ENCODE data around the gene DLGAP3. TPM values are rescaled to one million over a fixed set of nuclear protein-coding genes. Genes with fewer than 3 reads are reported as not detected.
"Not testable (repeated sequence)": the region's sequence is repeated elsewhere in the genome, so short reads cannot be mapped to it uniquely, and the experiment has no call there.

The DLGAP3 gene
- total RNA-seq, 2 donors from 2014 or later, result 0.55 to 0.75 TPM

DNA sequence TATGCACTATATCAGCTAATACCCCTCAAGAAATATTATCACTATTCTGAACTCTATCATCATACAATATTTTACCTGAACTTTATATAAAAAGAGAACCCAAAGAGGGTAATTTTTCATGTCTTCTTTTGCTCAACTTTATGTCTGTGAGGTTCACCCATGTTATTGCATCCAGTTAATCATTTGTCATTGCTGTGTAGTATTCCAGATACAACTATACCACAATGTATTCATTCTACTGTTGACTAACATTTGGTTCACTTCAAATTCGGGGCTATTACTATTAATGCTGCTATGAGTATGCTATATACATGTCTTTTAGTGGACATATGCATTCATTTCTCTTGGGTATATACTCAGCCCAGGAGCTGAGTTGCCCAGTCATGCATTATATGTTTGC, 21.0 kb upstream of the DLGAP3 start:
- DNase-seq, result no peak
- peaks cover 7% of the 10 kb centered on the region for H3K36me3 Mint-ChIP-seq (ENCODE audit: low read depth)
- H3K27ac Mint-ChIP-seq, result no peak overlapping the region
- H3K27me3 Mint-ChIP-seq, result peaks cover 10% of the 10 kb centered on the region
- no peak overlapping the region for H3K4me3 Mint-ChIP-seq
- no peaks in the 10 kb centered on the region for H3K9me3 ChIP-seq (ENCODE audit: control insufficient read depth, low read length, poor library complexity, severe bottlenecking)
- ATAC-seq, result no peak
- no peaks in the 10 kb centered on the region for H3K4me1 Mint-ChIP-seq

GRCh38 chr1:34948739-34949138, 19.3 kb upstream of the DLGAP3 start:
- H3K9me3 ChIP-seq (ENCODE audit: control insufficient read depth, low read length, poor library complexity, severe bottlenecking); ATAC-seq; H3K4me3 Mint-ChIP-seq; DNase-seq; H3K36me3 Mint-ChIP-seq (ENCODE audit: low read depth); H3K4me1 Mint-ChIP-seq; H3K27ac Mint-ChIP-seq: not testable (repeated sequence)
- peaks cover 14% of the 10 kb centered on the region for H3K27me3 Mint-ChIP-seq

DNA sequence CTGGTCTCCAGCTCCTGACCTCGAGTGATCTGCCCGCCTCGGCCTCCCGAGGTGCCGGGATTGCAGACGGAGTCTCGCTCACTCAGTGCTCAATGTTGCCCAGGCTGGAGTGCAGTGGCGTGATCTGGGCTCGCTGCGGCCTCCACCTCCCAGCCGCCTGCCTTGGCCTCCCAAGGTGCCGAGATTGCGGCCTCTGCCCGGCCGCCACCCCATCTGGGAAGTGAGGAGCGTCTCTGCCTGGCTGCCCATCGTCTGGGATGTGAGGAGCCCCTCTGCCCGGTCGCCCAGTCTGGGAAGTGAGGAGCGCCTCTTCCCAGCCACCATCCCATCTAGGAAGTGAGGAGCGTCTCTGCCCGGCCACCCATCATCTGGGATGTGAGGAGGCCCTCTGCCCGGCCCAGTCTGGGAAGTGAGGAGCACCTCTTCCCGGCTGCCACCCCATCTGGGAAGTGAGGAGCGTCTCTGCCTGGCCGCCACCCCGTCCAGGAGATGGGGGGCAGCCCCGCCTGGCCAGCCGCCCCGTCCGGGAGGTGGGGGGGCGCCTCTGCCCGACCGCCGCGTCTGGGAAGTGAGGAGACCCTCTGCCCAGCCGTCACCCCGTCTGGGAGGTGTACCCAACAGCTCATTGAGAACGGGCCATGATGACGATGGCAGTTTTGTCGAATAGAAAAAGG, 18.3 kb upstream of the DLGAP3 start:
- not testable (repeated sequence) for H3K27ac Mint-ChIP-seq; H3K4me1 Mint-ChIP-seq; DNase-seq; H3K4me3 Mint-ChIP-seq; H3K9me3 ChIP-seq (ENCODE audit: control insufficient read depth, low read length, poor library complexity, severe bottlenecking); ATAC-seq
- peaks cover 11% of the 10 kb centered on the region for H3K36me3 Mint-ChIP-seq (ENCODE audit: low read depth)
- H3K27me3 Mint-ChIP-seq, result peaks cover 24% of the 10 kb centered on the region

GRCh38 chr1:34946211-34946610, 16.8 kb upstream of the DLGAP3 start:
- H3K9me3 ChIP-seq (ENCODE audit: control insufficient read depth, low read length, poor library complexity, severe bottlenecking), result no peaks in the 10 kb centered on the region
- H3K27ac Mint-ChIP-seq, result no peak overlapping the region
- H3K27me3 Mint-ChIP-seq, result peaks cover 20% of the 10 kb centered on the region
- peaks cover 2% of the 10 kb centered on the region for H3K4me1 Mint-ChIP-seq
- DNase-seq, result no peak
- no peak overlapping the region for H3K4me3 Mint-ChIP-seq
- no peak for ATAC-seq
- peaks cover 6% of the 10 kb centered on the region for H3K36me3 Mint-ChIP-seq (ENCODE audit: low read depth)

- H3K27me3 Mint-ChIP-seq, result peaks cover 30% of the 10 kb centered on the region
- not testable (repeated sequence) for H3K4me1 Mint-ChIP-seq; ATAC-seq; H3K36me3 Mint-ChIP-seq (ENCODE audit: low read depth); H3K27ac Mint-ChIP-seq; DNase-seq; H3K9me3 ChIP-seq (ENCODE audit: control insufficient read depth, low read length, poor library complexity, severe bottlenecking); H3K4me3 Mint-ChIP-seq
Measured at GRCh38 chr1:34941798-34942197, 12.3 kb upstream of the DLGAP3 start.

DNA sequence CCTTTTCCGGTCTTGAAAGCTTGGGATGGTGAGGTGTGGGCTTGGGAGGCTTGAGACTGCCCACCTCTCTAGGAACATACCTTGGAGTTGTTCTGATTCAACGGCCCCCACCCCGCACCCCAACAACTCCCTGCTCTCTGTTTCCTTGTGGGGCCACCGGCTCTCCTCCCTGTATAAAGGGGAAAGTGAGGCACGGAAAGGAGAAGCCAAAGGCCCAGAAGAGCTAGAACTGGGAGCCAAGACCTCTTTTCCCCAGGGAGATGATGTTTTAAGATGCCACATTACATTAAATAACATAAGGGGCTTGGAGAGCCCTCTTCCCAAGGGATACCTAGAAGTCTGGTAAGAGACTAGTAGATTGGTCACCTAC, 1.2 kb upstream of the DLGAP3 start:
- peaks cover 6% of the 10 kb centered on the region for H3K4me1 Mint-ChIP-seq
- ATAC-seq (no peak), DNase-seq (no peak)
- H3K27ac Mint-ChIP-seq, result no peak overlapping the region
- peak overlapping the region; percentile 70 for H3K4me3 Mint-ChIP-seq
- H3K36me3 Mint-ChIP-seq (ENCODE audit: low read depth), result peaks cover 4% of the 10 kb centered on the region
- peaks cover 49% of the 10 kb centered on the region for H3K27me3 Mint-ChIP-seq
- no peaks in the 10 kb centered on the region for H3K9me3 ChIP-seq (ENCODE audit: control insufficient read depth, low read length, poor library complexity, severe bottlenecking)

GRCh38 chr1:34929853-34930701, 627 bp upstream of the DLGAP3 start:
- ATAC-seq (peak; percentile 12), DNase-seq (no peak)
- Mint-ChIP-seq H3K27ac (no peak overlapping the region), H3K4me1 (peaks cover 6% of the 10 kb centered on the region), H3K27me3 (peaks cover 55% of the 10 kb centered on the region), H3K4me3 (peak overlapping the region; percentile 70), H3K36me3 (ENCODE audit: low read depth) (peaks cover 4% of the 10 kb centered on the region)
- H3K9me3 ChIP-seq (ENCODE audit: control insufficient read depth, low read length, poor library complexity, severe bottlenecking), result no peaks in the 10 kb centered on the region

DNA sequence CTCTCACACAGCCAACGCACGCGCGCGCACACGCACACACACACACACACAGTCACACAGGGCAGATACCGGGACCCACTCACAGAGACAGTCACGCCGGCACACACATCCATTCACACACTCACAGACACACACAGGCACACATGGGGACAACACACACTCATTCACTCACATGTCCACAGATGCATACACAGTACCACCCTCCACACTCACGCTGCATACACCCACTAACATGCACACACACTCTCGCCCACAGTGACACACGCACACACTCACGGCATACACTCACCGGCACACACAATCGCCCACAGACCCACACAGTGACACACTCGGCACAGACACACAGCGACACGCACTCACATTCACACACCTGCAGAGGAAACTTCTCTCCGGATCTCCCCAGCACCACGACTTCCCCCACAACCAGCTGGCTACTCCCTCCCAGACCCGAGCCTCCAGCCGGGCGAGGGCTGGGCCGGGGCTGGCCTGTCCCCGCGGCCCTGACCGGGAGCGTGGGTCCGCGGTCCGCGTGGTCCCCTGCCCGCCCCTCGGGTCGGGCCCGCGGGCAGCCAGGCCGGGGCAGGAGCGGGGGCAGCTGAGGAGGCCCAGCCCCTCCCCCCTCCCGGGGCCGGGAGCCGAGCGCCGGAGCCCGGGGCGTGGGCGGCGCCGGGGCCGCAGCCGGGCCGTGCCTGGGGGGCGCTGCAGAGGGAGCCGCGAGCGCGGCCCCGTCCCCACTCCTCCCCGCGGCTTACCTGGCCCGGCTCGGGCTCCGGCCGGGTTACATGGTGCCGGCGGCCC, 552 bp downstream of the DLGAP3 start:
- ATAC-seq (peak; percentile 50), DNase-seq (no peak)
- H3K4me1 Mint-ChIP-seq, result peaks cover 6% of the 10 kb centered on the region
- H3K9me3 ChIP-seq (ENCODE audit: control insufficient read depth, low read length, poor library complexity, severe bottlenecking), result no peaks in the 10 kb centered on the region
- peak overlapping the region; percentile 86 for H3K4me3 Mint-ChIP-seq
- H3K27ac Mint-ChIP-seq, result no peak overlapping the region
- peaks cover 67% of the 10 kb centered on the region for H3K27me3 Mint-ChIP-seq
- peaks cover 4% of the 10 kb centered on the region for H3K36me3 Mint-ChIP-seq (ENCODE audit: low read depth)

GRCh38 chr1:34928066-34928696, 1.3 kb downstream of the DLGAP3 start:
- H3K4me1 Mint-ChIP-seq, result peaks cover 6% of the 10 kb centered on the region
- peaks cover 73% of the 10 kb centered on the region for H3K27me3 Mint-ChIP-seq
- H3K36me3 Mint-ChIP-seq (ENCODE audit: low read depth), result peaks cover 6% of the 10 kb centered on the region
- ATAC-seq (no peak), DNase-seq (no peak)
- no peak overlapping the region for H3K27ac Mint-ChIP-seq
- no peaks in the 10 kb centered on the region for H3K9me3 ChIP-seq (ENCODE audit: control insufficient read depth, low read length, poor library complexity, severe bottlenecking)
- H3K4me3 Mint-ChIP-seq, result peak overlapping the region; percentile 86

DNA sequence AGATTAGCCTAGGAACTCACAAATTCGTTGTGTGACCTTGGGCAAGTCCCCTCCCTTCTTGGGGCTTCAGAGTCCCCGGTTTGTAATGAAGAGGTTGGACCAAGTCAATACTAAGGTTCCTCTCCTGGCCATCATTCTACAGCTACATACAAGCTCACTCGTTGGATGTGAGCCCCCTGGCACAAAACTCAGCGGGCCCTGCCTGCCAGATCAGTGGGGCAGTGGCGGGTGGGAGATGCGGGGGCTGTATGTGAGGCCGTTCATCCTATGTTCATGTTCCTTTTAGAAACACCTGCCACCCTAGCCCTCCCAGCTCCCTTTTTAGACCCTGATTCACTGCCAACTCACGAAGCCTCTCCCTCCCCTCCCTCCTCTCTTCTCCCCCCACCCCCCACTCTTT, 2.1 kb downstream of the DLGAP3 start:
- no peak for DNase-seq
- H3K9me3 ChIP-seq (ENCODE audit: control insufficient read depth, low read length, poor library complexity, severe bottlenecking), result no peaks in the 10 kb centered on the region
- peaks cover 7% of the 10 kb centered on the region for H3K36me3 Mint-ChIP-seq (ENCODE audit: low read depth)
- H3K4me1 Mint-ChIP-seq, result peaks cover 6% of the 10 kb centered on the region
- ATAC-seq, result no peak
- H3K4me3 Mint-ChIP-seq, result no peak overlapping the region
- no peak overlapping the region for H3K27ac Mint-ChIP-seq
- H3K27me3 Mint-ChIP-seq, result peaks cover 79% of the 10 kb centered on the region

GRCh38 chr1:34926894-34927293, 2.6 kb downstream of the DLGAP3 start:
- Mint-ChIP-seq H3K4me3 (no peak overlapping the region), H3K4me1 (peaks cover 6% of the 10 kb centered on the region), H3K27me3 (peaks cover 79% of the 10 kb centered on the region), H3K27ac (no peak overlapping the region), H3K36me3 (ENCODE audit: low read depth) (peaks cover 7% of the 10 kb centered on the region)
- H3K9me3 ChIP-seq (ENCODE audit: control insufficient read depth, low read length, poor library complexity, severe bottlenecking), result no peaks in the 10 kb centered on the region
- no peak for ATAC-seq
- DNase-seq, result no peak

DNA sequence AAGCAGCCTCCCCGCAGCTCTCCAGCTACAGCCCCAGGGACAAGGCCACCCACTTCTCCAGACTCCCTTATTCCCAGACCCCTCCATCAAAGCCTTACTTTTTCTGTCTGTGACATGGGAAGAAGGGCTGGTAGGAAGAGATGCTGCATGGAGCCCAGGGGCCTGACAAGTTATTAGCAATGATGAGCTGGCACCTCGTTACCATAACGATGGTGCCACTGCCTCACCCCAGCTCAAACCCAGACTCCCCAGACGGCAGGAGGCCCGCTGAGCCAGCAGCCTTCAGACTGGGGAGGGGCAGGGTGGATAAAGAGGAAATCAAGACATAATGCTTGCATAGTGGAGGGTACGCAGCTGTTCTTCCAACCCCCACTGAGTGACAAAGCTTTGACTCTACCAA, 3.3 kb downstream of the DLGAP3 start:
- no peaks in the 10 kb centered on the region for H3K9me3 ChIP-seq (ENCODE audit: control insufficient read depth, low read length, poor library complexity, severe bottlenecking)
- DNase-seq (no peak), ATAC-seq (no peak)
- H3K4me3 Mint-ChIP-seq, result no peak overlapping the region
- H3K36me3 Mint-ChIP-seq (ENCODE audit: low read depth), result peaks cover 9% of the 10 kb centered on the region
- peaks cover 84% of the 10 kb centered on the region for H3K27me3 Mint-ChIP-seq
- H3K4me1 Mint-ChIP-seq, result peaks cover 6% of the 10 kb centered on the region
- no peak overlapping the region for H3K27ac Mint-ChIP-seq

DNA sequence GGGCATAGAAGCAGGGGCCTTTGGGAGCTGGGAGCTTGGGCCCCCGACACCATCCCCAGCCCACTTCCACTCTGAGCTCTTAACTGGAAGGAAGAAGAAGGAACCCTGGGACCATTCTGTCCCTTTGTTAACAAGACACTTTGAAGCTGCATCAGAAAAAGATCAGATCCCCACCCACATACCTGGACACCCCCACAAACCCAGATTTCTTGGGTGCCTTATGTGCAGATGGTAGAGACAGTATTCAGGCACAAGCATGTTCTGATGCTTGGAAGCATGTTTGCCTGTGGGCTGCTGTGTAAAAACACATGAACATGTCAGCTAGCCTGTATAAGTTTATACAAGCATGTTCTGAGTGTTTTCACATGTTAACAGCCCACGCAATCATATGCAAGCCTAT, 3.7 kb downstream of the DLGAP3 start:
- Mint-ChIP-seq H3K4me3 (no peak overlapping the region), H3K36me3 (ENCODE audit: low read depth) (peaks cover 9% of the 10 kb centered on the region), H3K4me1 (peaks cover 6% of the 10 kb centered on the region), H3K27ac (no peak overlapping the region), H3K27me3 (peaks cover 84% of the 10 kb centered on the region)
- H3K9me3 ChIP-seq (ENCODE audit: control insufficient read depth, low read length, poor library complexity, severe bottlenecking), result no peaks in the 10 kb centered on the region
- DNase-seq, result no peak
- no peak for ATAC-seq
